ENCODE measurements around the gene LIN7A.

The LIN7A gene

DNA sequence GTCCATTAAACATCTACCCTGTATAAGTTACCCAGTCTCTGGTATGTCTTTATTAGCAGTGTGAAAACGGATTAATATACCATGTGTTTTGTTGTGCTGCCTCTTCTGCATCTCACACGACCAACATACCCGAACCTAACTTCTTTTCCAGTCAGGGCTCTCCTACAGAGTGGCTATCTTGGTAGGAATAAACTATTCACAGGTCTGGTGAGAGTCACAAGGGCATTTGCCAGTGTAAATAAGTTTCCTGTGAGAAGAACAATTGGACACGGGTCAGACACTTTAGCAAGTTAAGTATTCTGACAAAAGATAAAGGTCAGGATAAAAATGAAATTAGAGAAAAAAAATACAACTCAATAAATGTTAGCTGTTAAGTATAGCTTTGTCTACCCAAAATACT is 160.1 kb downstream of the LIN7A start:
- H3K4me2 ChIP-seq (ENCODE audit: low read length), result no peak overlapping the region
- no peak overlapping the region for H3K9ac ChIP-seq (ENCODE audit: low read length)

GRCh38 chr12:80776706-80777105 is 161.0 kb downstream of the LIN7A start:
- Histone ChIP-seq H3F3A (ENCODE audit: insufficient read depth, low read length) (no peaks in the 10 kb centered on the region), H4K20me1 (ENCODE audit: insufficient read depth, low read length) (no peaks in the 10 kb centered on the region), H3K4me3 (ENCODE audit: low read depth, low read length, poor library complexity, severe bottlenecking) (no peak overlapping the region), H2AFZ (ENCODE audit: low read length) (no peak overlapping the region), H3K9me3 (ENCODE audit: low read length) (no peaks in the 10 kb centered on the region), H3K4me2 (ENCODE audit: low read length) (no peak overlapping the region), H3K79me2 (ENCODE audit: insufficient read depth, low read length) (no peaks in the 10 kb centered on the region), H3K4me1 (ENCODE audit: insufficient read depth, low read length, severe bottlenecking) (no peaks in the 10 kb centered on the region), H3K27ac (ENCODE audit: low read depth, low read length, poor library complexity, severe bottlenecking) (no peak overlapping the region), H3K36me3 (ENCODE audit: insufficient read depth, low read length) (no peaks in the 10 kb centered on the region), H3K9me2 (ENCODE audit: low read depth, low read length) (no peaks in the 10 kb centered on the region), H3K9ac (ENCODE audit: low read length) (no peak overlapping the region), H3K27me3 (ENCODE audit: insufficient read depth, low read length) (no peaks in the 10 kb centered on the region)
- TF ChIP-seq EZH2 (IDR thresholded peaks at IDR 0.05; ENCODE audit: borderline replicate concordance, low read length), result no peak
- TF ChIP-seq, protein P1, sequence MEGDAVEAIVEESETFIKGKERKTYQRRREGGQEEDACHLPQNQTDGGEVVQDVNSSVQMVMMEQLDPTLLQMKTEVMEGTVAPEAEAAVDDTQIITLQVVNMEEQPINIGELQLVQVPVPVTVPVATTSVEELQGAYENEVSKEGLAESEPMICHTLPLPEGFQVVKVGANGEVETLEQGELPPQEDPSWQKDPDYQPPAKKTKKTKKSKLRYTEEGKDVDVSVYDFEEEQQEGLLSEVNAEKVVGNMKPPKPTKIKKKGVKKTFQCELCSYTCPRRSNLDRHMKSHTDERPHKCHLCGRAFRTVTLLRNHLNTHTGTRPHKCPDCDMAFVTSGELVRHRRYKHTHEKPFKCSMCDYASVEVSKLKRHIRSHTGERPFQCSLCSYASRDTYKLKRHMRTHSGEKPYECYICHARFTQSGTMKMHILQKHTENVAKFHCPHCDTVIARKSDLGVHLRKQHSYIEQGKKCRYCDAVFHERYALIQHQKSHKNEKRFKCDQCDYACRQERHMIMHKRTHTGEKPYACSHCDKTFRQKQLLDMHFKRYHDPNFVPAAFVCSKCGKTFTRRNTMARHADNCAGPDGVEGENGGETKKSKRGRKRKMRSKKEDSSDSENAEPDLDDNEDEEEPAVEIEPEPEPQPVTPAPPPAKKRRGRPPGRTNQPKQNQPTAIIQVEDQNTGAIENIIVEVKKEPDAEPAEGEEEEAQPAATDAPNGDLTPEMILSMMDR (IDR thresholded peaks at IDR 0.05; ENCODE audit: low read length), result no peak

More for the DNA sequence above, 160.1 kb downstream of the LIN7A start:
- TF ChIP-seq EZH2 (IDR thresholded peaks at IDR 0.05; ENCODE audit: borderline replicate concordance, low read length), result no peak
- TF ChIP-seq, protein P1 (IDR thresholded peaks at IDR 0.05; ENCODE audit: low read length), result no peak
- no peaks in the 10 kb centered on the region for H3K9me2 ChIP-seq (ENCODE audit: low read depth, low read length)
- H4K20me1 ChIP-seq (ENCODE audit: insufficient read depth, low read length), result no peaks in the 10 kb centered on the region
- no peaks in the 10 kb centered on the region for H3K9me3 ChIP-seq (ENCODE audit: low read length)
- H3K36me3 ChIP-seq (ENCODE audit: insufficient read depth, low read length), result no peaks in the 10 kb centered on the region
- no peaks in the 10 kb centered on the region for H3K27me3 ChIP-seq (ENCODE audit: insufficient read depth, low read length)
- no peaks in the 10 kb centered on the region for H3K4me1 ChIP-seq (ENCODE audit: insufficient read depth, low read length, severe bottlenecking)
- no peak overlapping the region for H2AFZ ChIP-seq (ENCODE audit: low read length)
- no peaks in the 10 kb centered on the region for H3K79me2 ChIP-seq (ENCODE audit: insufficient read depth, low read length)
- no peaks in the 10 kb centered on the region for H3F3A ChIP-seq (ENCODE audit: insufficient read depth, low read length)
- H3K27ac ChIP-seq (ENCODE audit: low read depth, low read length, poor library complexity, severe bottlenecking), result no peak overlapping the region
- no peak overlapping the region for H3K4me3 ChIP-seq (ENCODE audit: low read depth, low read length, poor library complexity, severe bottlenecking)

DNA sequence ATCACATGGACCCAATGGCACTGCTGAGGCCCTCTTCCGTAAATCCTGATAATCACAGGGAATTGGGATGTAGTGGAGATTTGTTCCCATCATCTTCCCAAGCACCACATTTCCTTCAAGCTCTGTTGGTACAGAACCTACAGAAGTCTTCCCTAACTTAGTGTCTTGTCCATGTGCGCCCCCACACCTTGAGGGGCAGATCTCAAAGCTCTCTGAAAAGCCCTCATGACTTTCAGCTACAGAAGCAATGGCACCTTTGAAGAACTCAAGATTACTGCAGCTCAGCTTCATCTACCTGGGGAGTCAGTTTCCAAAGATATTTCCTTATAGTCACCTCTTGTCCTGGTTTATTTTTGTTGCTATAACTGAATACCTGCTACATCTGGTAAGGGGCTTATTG is 166.8 kb downstream of the LIN7A start:
- no peak overlapping the region for H3K27ac ChIP-seq (ENCODE audit: low read depth, low read length, poor library complexity, severe bottlenecking)

More for the DNA sequence above, 166.8 kb downstream of the LIN7A start:
- H3K27me3 ChIP-seq (ENCODE audit: insufficient read depth, low read length), result no peaks in the 10 kb centered on the region
- H3K4me1 ChIP-seq (ENCODE audit: insufficient read depth, low read length, severe bottlenecking), result no peaks in the 10 kb centered on the region
- no peaks in the 10 kb centered on the region for H3K9me3 ChIP-seq (ENCODE audit: low read length)
- no peaks in the 10 kb centered on the region for H3K36me3 ChIP-seq (ENCODE audit: insufficient read depth, low read length)
- H3F3A ChIP-seq (ENCODE audit: insufficient read depth, low read length), result no peaks in the 10 kb centered on the region
- H3K4me3 ChIP-seq (ENCODE audit: low read depth, low read length, poor library complexity, severe bottlenecking), result no peak overlapping the region
- H3K79me2 ChIP-seq (ENCODE audit: insufficient read depth, low read length), result no peaks in the 10 kb centered on the region
- H3K9ac ChIP-seq (ENCODE audit: low read length), result no peak overlapping the region
- H2AFZ ChIP-seq (ENCODE audit: low read length), result no peak overlapping the region
- H3K4me2 ChIP-seq (ENCODE audit: low read length), result no peak overlapping the region
- no peaks in the 10 kb centered on the region; the same call in 1 of the 2 replicates for H4K20me1 ChIP-seq (ENCODE audit: insufficient read depth, low read length)
- H3K9me2 ChIP-seq (ENCODE audit: low read depth, low read length), result no peaks in the 10 kb centered on the region
- TF ChIP-seq EZH2 (IDR thresholded peaks at IDR 0.05; ENCODE audit: borderline replicate concordance, low read length), result no peak
- TF ChIP-seq, protein P1 (IDR thresholded peaks at IDR 0.05; ENCODE audit: low read length), result no peak

Measured in OCI-LY1 (cell line).